NB4 (cell line): Measurements from ENCODE around the gene C1S.

Experiments
- CTCF ChIP-seq: IDR thresholded peaks from one replicate; pipeline ENCODE4 v1.5.1; 2012; ENCODE audit warnings: low read depth, low read length
- POLR2A ChIP-seq: IDR thresholded peaks from 2 replicates; pipeline ENCODE4 v1.6.1; 2011; ENCODE audit warnings: mild to moderate bottlenecking; ENCODE audit not compliant: insufficient read length; ENCODE audit errors: extremely low read depth

DNA sequence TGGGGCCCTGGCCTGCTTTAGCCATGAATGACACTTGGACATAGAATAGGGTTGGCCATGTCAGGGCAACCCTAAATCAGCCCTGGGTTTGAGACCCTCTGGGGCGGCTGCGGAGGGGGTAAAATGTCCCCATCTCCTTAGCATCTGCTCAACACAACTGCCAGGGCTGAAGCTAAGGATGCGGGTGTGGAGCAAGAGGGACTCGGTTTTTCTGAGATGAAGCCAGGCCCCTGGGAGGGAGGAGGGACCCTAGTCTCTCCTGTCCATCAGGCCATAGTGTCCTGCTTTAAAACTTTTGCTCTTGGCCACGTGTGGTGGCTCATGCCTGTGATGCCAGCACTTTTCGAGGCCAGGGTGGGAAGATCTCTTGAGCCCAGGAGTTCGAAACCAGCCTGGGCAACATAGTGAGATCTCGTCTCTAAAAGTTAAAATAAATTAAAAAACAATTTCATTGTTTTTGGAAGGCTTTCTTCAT is 32.5 kb downstream of the C1S start:
- TF ChIP-seq CTCF (no peak), POLR2A (no peak)
